ENCODE measurements around the gene PHACTR1.
A peak's percentile ranks its signal among the peaks of the same experiment; 100 is the strongest.

Gene PHACTR1

GRCh38 chr6:13000537-13000936 is 284.0 kb downstream of the PHACTR1 start:
- DNase-seq = no peak

GRCh38 chr6:13001927-13002326 is 285.4 kb downstream of the PHACTR1 start:
- DNase-seq = no peak

- peak; percentile 73 for DNase-seq
These were observed 288.0 kb downstream of the PHACTR1 start for GRCh38 chr6:13004601-13005000.

GRCh38 chr6:13005994-13006393 is 289.4 kb downstream of the PHACTR1 start:
- DNase-seq = no peak

GRCh38 chr6:13006578-13007300 is 290.2 kb downstream of the PHACTR1 start:
- DNase-seq = peak; percentile 90

GRCh38 chr6:13007744-13008143 is 291.2 kb downstream of the PHACTR1 start:
- DNase-seq = no peak

- DNase-seq = no peak
These were observed 292.5 kb downstream of the PHACTR1 start for GRCh38 chr6:13009031-13009430.

- peak; percentile 46 for DNase-seq
These were observed 292.9 kb downstream of the PHACTR1 start for GRCh38 chr6:13009461-13009860.

GRCh38 chr6:13011612-13012146 is 295.1 kb downstream of the PHACTR1 start:
- no peak for DNase-seq

- no peak for DNase-seq
These were observed 295.7 kb downstream of the PHACTR1 start for GRCh38 chr6:13012296-13012695.

- no peak for DNase-seq
These were observed 296.6 kb downstream of the PHACTR1 start for GRCh38 chr6:13012977-13013680.

GRCh38 chr6:13013681-13014503 is 297.3 kb downstream of the PHACTR1 start:
- DNase-seq = peak; percentile 34

- DNase-seq = no peak
These were observed 298.2 kb downstream of the PHACTR1 start for GRCh38 chr6:13014504-13015378.

- no peak for DNase-seq
These were observed 298.8 kb downstream of the PHACTR1 start for GRCh38 chr6:13015379-13015681.

GRCh38 chr6:13024616-13025015 is 308.0 kb downstream of the PHACTR1 start:
- no peak for DNase-seq

- DNase-seq = no peak
These were observed 309.4 kb downstream of the PHACTR1 start for GRCh38 chr6:13025893-13026499.

- peak; percentile 62 for DNase-seq
These were observed 310.0 kb downstream of the PHACTR1 start for GRCh38 chr6:13026557-13026956.

GRCh38 chr6:13027207-13027606 is 310.6 kb downstream of the PHACTR1 start:
- peak; percentile 62 for DNase-seq

- DNase-seq = no peak
These were observed 313.8 kb downstream of the PHACTR1 start for GRCh38 chr6:13030396-13030795.

- DNase-seq = no peak
These were observed 316.0 kb downstream of the PHACTR1 start for GRCh38 chr6:13032566-13032965.

- DNase-seq = no peak
These were observed 316.6 kb downstream of the PHACTR1 start for GRCh38 chr6:13033145-13033544.

- DNase-seq = peak; percentile 93
These were observed 317.7 kb downstream of the PHACTR1 start for GRCh38 chr6:13034316-13034715.
